GM12878 (cell line): ENCODE data around the gene RASSF6. TPM values are rescaled to one million over a fixed set of nuclear protein-coding genes. Genes with fewer than 3 reads are reported as not detected.

Source experiments
- ATAC-seq: fragments of 200-7000 bp; cut with Tn5 transposase; 3 replicates; pipeline ENCODE4 v1.9.1; 2020; ENCODE audit warnings: mild to moderate bottlenecking, moderate library complexity
- BruUV-seq: library from RNA; stranded (reverse); fragments of 400-500 nt; replicated peaks from 2 replicates; lab custom pipeline; 2021; lab: Mats Ljungman, UMichigan
- CTCF ChIA-PET: fragments of 300-600 bp; sonication (Branson Sonifier 250); formaldehyde crosslinking; extraction: SDS; loops from one replicate; lab custom pipeline; 2021; ENCODE audit warnings: inconsistent platforms; lab: Yijun Ruan, JAX
- POLR2A ChIA-PET: fragments of 350-600 bp; formaldehyde crosslinking; extraction: SDS; loops from one replicate; lab custom pipeline; 2021; ENCODE audit warnings: inconsistent platforms; lab: Charles Lee
- RAD21 ChIA-PET: fragments of 300-600 bp; sonication (Branson Sonifier 250); formaldehyde crosslinking; loops from one replicate; lab custom pipeline; 2023; ENCODE audit warnings: antibody characterized with exemption; ENCODE audit not compliant: unreplicated experiment; lab: Charles Lee
- SMC1A ChIA-PET: fragments of 300-600 bp; sonication (Branson Sonifier 250); formaldehyde crosslinking; loops from one replicate; lab custom pipeline; 2023; ENCODE audit not compliant: unreplicated experiment, uncharacterized antibody; lab: Charles Lee
- DNase-seq: peaks from one replicate; pipeline ENCODE4 v3.0.0-alpha.2; 2011; ENCODE audit warnings: low read depth, low spot score
- FAIRE-seq: peaks from 3 replicates; lab custom pipeline; 2011; peaks lifted over from hg19 to GRCh38; lab: Jason Lieb, UNC
- H2AFZ ChIP-seq: 2 replicates; pipeline ENCODE4 v1.6.0; 2011; ENCODE audit warnings: low read depth, low read length, control low read depth; ENCODE audit not compliant: control insufficient read depth
- H3K27ac ChIP-seq: 2 replicates; pipeline ENCODE4 v1.5.1; 2011; ENCODE audit warnings: control low read depth; ENCODE audit not compliant: control insufficient read depth, insufficient read depth
- H3K27me3 ChIP-seq, 2 experiments: replicated peaks in 1 of 2; 2 replicates each; pipeline versions ENCODE4 v1.6.0 to v1.6.1; 2011; ENCODE audit warnings: low read length in 1 of 2; ENCODE audit not compliant: control insufficient read depth in 2 of 2, insufficient read depth in 2 of 2
- H3K36me3 ChIP-seq, 2 experiments: 2 replicates each; pipeline ENCODE4 v1.5.1; 2011; ENCODE audit warnings: low read length in 1 of 2; ENCODE audit not compliant: control insufficient read depth in 2 of 2, insufficient read depth in 2 of 2
- H3K4me1 ChIP-seq: 2 replicates; pipeline ENCODE4 v1.6.1; 2011; ENCODE audit warnings: mild to moderate bottlenecking, low read length, moderate library complexity, mixed read lengths; ENCODE audit not compliant: control insufficient read depth, insufficient read depth
- H3K4me2 ChIP-seq: 2 replicates; pipeline ENCODE4 v1.6.0; 2011; ENCODE audit warnings: control low read depth; ENCODE audit not compliant: control insufficient read depth, insufficient read depth
- H3K4me3 ChIP-seq: fragments of 200-600 bp; sonication (generic); 2 replicates; pipeline ENCODE4 v1.5.1; 2016
- H3K79me2 ChIP-seq: 2 replicates; pipeline ENCODE4 v1.6.0; 2011; ENCODE audit warnings: low read length; ENCODE audit not compliant: control insufficient read depth, insufficient read depth
- H3K9ac ChIP-seq: 2 replicates; pipeline ENCODE4 v1.8.0; 2011; ENCODE audit warnings: low read length, control low read depth, mixed read lengths; ENCODE audit not compliant: control insufficient read depth, insufficient read depth
- H3K9me3 ChIP-seq: replicated peaks from 3 replicates; pipeline ENCODE4 v1.5.1; 2011; ENCODE audit warnings: mild to moderate bottlenecking, low read length; ENCODE audit not compliant: control insufficient read depth, insufficient read depth
- H4K20me1 ChIP-seq: 2 replicates; pipeline ENCODE4 v1.6.0; 2011; ENCODE audit not compliant: control insufficient read depth, insufficient read depth
- CHD4 ChIP-seq: fragments of 200-600 bp; sonication (generic); IDR thresholded peaks from 2 replicates; pipeline ENCODE4 v1.6.1; 2016; ENCODE audit warnings: mild to moderate bottlenecking
- ESRRA ChIP-seq: IDR thresholded peaks from 2 replicates; pipeline ENCODE4 v1.6.1; 2012; ENCODE audit warnings: mild to moderate bottlenecking, low read length, improper control_type of control experiment
- FOXM1 ChIP-seq: IDR thresholded peaks from 2 replicates; pipeline ENCODE4 v1.6.1; 2012; ENCODE audit warnings: low read depth, mild to moderate bottlenecking, inconsistent platforms, low read length, moderate library complexity
- IKZF1 ChIP-seq: fragments of 450-650 bp; conservative IDR thresholded peaks from 2 replicates; pipeline ENCODE4 v1.6.1; 2017; ENCODE audit warnings: antibody characterized with exemption, mild to moderate bottlenecking
- KLF5 ChIP-seq: fragments of 450-650 bp; IDR thresholded peaks from 2 replicates; pipeline ENCODE4 v1.6.1; 2014; ENCODE audit warnings: mild to moderate bottlenecking; ENCODE audit not compliant: partially characterized antibody
- NFXL1 ChIP-seq: fragments of 450-650 bp; IDR thresholded peaks from 2 replicates; pipeline ENCODE4 v1.6.1; 2017; ENCODE audit warnings: antibody characterized with exemption, mild to moderate bottlenecking, borderline replicate concordance
- PAX8 ChIP-seq: fragments of 450-650 bp; IDR thresholded peaks from 2 replicates; pipeline ENCODE4 v1.6.1; 2017; ENCODE audit warnings: mild to moderate bottlenecking, moderate library complexity
- SMC3 ChIP-seq: IDR thresholded peaks from 2 replicates; pipeline ENCODE4 v1.6.1; 2011; ENCODE audit warnings: low read length, improper control_type of control experiment, borderline replicate concordance
- SPI1 ChIP-seq: IDR thresholded peaks from 2 replicates; pipeline ENCODE4 v1.6.1; 2011; ENCODE audit warnings: low read depth, mild to moderate bottlenecking, low read length, moderate library complexity, borderline replicate concordance; ENCODE audit not compliant: insufficient read depth
- STAT1 ChIP-seq: fragments of 450-650 bp; conservative IDR thresholded peaks from 2 replicates; pipeline ENCODE4 v1.6.1; 2014; ENCODE audit warnings: antibody characterized with exemption, mild to moderate bottlenecking
- TAF1 ChIP-seq: IDR thresholded peaks from 2 replicates; pipeline ENCODE4 v1.6.1; 2011; ENCODE audit warnings: mild to moderate bottlenecking, low read depth, low read length, borderline replicate concordance
- WRNIP1 ChIP-seq: IDR thresholded peaks from 2 replicates; pipeline ENCODE4 v1.6.1; 2011; ENCODE audit warnings: low read depth, low read length, improper control_type of control experiment, borderline replicate concordance
- ZNF207 ChIP-seq: fragments of 450-650 bp; IDR thresholded peaks from 2 replicates; pipeline ENCODE4 v1.6.1; 2014; ENCODE audit warnings: antibody characterized with exemption, mild to moderate bottlenecking, borderline replicate concordance
- ZZZ3 ChIP-seq: IDR thresholded peaks from 2 replicates; pipeline ENCODE4 v1.6.1; 2011; ENCODE audit warnings: low read depth; ENCODE audit not compliant: control insufficient read depth, insufficient read length
- WGBS: methylation state at CpG from one replicate; pipeline ENCODE4 v1.1.6; 2016; ENCODE audit warnings: low lambda C conversion rate; ENCODE audit not compliant: insufficient replicate concordance, insufficient coverage; ENCODE audit errors: missing lambda C conversion rate; 5-methylcytosine and 5-hydroxymethylcytosine counted together
- in situ Hi-C: fragments of 300-500 bp; cut with MboI; formaldehyde crosslinking; loops from 9 replicates; pipeline ENCODE4 v1.14.3; 2018; ENCODE audit warnings: mixed read lengths
- intact Hi-C: fragments of 100-400 bp; cut with micrococcal nuclease; formaldehyde crosslinking; loops from one replicate; pipeline ENCODE4 v1.14.2; 2022; ENCODE audit not compliant: unreplicated experiment
- polyA plus RNA-seq, 11 experiments: library from polyadenylated mRNA; depleted of rRNA in 4 of 11; unstranded in 6 of 11; stranded (reverse) in 5 of 11; fragments of >200 nt; fragmentation: Nextera tagmentation in 4 of 11; fragmentation: Illumina TruSeq in 1 of 11; extraction: Ambion mirVana in 4 of 11; extraction: Trizol in 1 of 11; gene quantifications; 1 replicate in 1 of 11; 2 replicates in 10 of 11; pipeline versions ENCODE4 v1.2.1 to v1.2.3, GENCODE V29; 2011 to 2016; ENCODE audit warnings: inconsistent platforms in 2 of 11, missing spikeins in 2 of 11, low read depth in 1 of 11
- total RNA-seq, 4 experiments: library from RNA; depleted of rRNA in 3 of 4; stranded (reverse); fragments of >200 nt in 3 of 4; fragmentation: Illumina TruSeq in 1 of 4; extraction: Trizol in 1 of 4; gene quantifications; 2 replicates each; pipeline versions ENCODE4 v1.2.1 to v1.2.3, GENCODE V29; 2013 to 2021
- TF ChIP-seq, protein P1 (sequence below): IDR thresholded peaks from 2 replicates; pipeline ENCODE4 v1.6.1; 2012; ENCODE audit warnings: mild to moderate bottlenecking, low read depth, low read length

RASSF6 gene
- total and polyA plus RNA-seq, 10 of the 15 experiments (the other 5 are each of a cell fraction or from before 2014, with no cell fraction given): 0.28 to 2.9 (median 0.54) TPM

DNA sequence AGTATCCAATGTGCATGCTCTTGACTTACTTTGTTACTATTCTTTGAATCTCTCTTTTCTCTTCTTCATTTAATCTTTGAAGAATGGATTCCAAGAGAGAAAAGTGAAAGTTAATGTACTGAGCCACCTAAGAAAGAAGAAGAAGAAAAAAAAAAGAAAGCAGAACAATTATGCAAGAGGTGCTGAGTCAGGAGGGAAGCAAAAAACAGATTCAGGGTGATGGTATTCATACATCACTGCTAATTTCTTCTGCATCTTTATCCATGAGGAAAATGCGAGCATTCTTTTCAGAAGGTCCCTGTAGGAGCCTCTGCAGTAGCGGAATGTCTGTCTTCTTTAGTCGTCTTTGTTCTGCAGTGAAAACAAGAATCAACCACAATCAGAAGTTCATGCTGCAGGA is 43.9 kb downstream of the RASSF6 start:
- no peak for ATAC-seq
- ChIA-PET SMC1A (interaction anchor here (0.8 to 7.8 kb wide), 18 partner anchors 10 to 558 kb away, joined by 3 to 302 read pairs (median 7); no protein-coding TSS in a partner anchor), POLR2A (interaction anchor here (1.0 to 1.7 kb wide), 3 partner anchors 13 to 76 kb away, joined by 4 to 6 read pairs (median 4); no protein-coding TSS in a partner anchor), RAD21 (interaction anchor here (0.8 to 7.7 kb wide), 13 partner anchors 9 to 583 kb away, joined by 3 to 311 read pairs (median 5); no protein-coding TSS in a partner anchor), CTCF (interaction anchor here (1.0 to 10.4 kb wide), 17 partner anchors 8 to 143 kb away, joined by 3 to 361 read pairs (median 6); no protein-coding TSS in a partner anchor)
- in situ Hi-C loops (loop anchor here (5.0 kb wide), 1 partner anchor 81 kb away; no protein-coding TSS in a partner anchor), intact Hi-C loops (loop anchor here (10.0 kb wide), 2 partner anchors 262 to 288 kb away; partner anchors contain the start of gene CXCL1)
- H3K4me2 ChIP-seq: no peak overlapping the region
- no TSS peak for BruUV-seq
- no peak overlapping the region for H3K9ac ChIP-seq
- WGBS: 96% methylated on average over 3 of the region's 3 CpGs
- no peak for FAIRE-seq
- no peak for DNase-seq
- H2AFZ ChIP-seq: no peak overlapping the region
- H4K20me1 ChIP-seq: no peaks in the 10 kb centered on the region
- H3K4me3 ChIP-seq: no peak overlapping the region
- H3K27me3 ChIP-seq: no peaks in the 10 kb centered on the region
- H3K27ac ChIP-seq: no peak overlapping the region
- no peak for TF ChIP-seq FOXM1
- no peak for TF ChIP-seq IKZF1
- no peak for TF ChIP-seq ESRRA
- TF ChIP-seq CHD4: no peak
- TF ChIP-seq ZZZ3: no peak
- TF ChIP-seq, protein P1, sequence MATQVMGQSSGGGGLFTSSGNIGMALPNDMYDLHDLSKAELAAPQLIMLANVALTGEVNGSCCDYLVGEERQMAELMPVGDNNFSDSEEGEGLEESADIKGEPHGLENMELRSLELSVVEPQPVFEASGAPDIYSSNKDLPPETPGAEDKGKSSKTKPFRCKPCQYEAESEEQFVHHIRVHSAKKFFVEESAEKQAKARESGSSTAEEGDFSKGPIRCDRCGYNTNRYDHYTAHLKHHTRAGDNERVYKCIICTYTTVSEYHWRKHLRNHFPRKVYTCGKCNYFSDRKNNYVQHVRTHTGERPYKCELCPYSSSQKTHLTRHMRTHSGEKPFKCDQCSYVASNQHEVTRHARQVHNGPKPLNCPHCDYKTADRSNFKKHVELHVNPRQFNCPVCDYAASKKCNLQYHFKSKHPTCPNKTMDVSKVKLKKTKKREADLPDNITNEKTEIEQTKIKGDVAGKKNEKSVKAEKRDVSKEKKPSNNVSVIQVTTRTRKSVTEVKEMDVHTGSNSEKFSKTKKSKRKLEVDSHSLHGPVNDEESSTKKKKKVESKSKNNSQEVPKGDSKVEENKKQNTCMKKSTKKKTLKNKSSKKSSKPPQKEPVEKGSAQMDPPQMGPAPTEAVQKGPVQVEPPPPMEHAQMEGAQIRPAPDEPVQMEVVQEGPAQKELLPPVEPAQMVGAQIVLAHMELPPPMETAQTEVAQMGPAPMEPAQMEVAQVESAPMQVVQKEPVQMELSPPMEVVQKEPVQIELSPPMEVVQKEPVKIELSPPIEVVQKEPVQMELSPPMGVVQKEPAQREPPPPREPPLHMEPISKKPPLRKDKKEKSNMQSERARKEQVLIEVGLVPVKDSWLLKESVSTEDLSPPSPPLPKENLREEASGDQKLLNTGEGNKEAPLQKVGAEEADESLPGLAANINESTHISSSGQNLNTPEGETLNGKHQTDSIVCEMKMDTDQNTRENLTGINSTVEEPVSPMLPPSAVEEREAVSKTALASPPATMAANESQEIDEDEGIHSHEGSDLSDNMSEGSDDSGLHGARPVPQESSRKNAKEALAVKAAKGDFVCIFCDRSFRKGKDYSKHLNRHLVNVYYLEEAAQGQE: no peak
- TF ChIP-seq SPI1: no peak
- TF ChIP-seq TAF1: no peak
- TF ChIP-seq NFXL1: no peak
- no peak for TF ChIP-seq SMC3
- no peak for TF ChIP-seq STAT1
- no peak for TF ChIP-seq WRNIP1
- TF ChIP-seq ZNF207: no peak
- TF ChIP-seq KLF5: no peak
- TF ChIP-seq PAX8: no peak
- no peaks in the 10 kb centered on the region; the same call in 1 of the 3 replicates for H3K9me3 ChIP-seq
- no peaks in the 10 kb centered on the region for H3K36me3 ChIP-seq
- H3K4me1 ChIP-seq: no peaks in the 10 kb centered on the region; the same call in 1 of the 2 replicates
- no peaks in the 10 kb centered on the region for H3K79me2 ChIP-seq
